Measurements from ENCODE around the gene SPNS2. TPM values are rescaled to one million over a fixed set of nuclear protein-coding genes. Genes with fewer than 3 reads are reported as not detected.

Gene SPNS2
- total RNA-seq, 2 donors from 2014 or later = 7.2 to 16.8 TPM

DNA sequence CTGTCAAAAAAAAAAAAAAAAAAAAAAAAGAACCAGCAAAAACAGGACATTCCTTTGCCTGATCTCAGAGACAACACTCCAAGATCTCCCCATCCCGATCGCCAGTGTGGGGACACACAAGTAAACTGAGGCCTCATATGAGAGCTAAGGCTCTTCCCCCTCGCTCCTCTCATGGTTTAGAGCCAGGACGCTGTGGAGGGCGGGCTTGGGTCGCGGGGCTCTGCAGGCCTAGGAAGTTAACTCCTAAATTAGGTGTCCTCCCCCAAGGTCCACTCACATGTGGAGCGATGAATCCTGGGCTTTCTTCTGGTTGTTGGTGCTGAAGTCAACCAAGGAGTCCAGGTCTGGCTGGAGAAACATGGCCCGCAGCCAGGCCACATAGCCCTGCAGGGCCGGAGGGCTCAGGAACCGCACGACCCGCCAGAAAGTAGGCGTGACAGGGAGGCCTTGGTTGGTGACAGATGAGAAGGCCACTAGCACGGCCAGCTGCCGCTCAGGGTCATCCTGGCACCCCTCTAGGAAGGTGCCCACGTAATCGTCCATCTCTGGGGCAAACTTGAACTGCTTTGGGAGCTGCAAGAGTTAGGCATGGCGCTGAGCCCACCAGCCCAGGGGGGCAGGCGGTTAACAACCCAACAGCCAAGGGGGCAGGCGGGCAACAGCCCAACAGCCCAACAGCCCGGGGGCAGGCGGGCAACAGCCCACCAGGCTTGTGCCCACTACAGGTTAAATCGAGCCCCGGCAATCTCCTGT is 51.3 kb downstream of the SPNS2 start:
- DNase-seq (ENCODE audit: low spot score) = no peak
- Histone ChIP-seq H3K36me3 (peaks cover 68% of the 10 kb centered on the region), H3K27me3 (no peaks in the 10 kb centered on the region), H3K9me3 (no peaks in the 10 kb centered on the region), H3K4me1 (peaks cover 0 to 13% of the 10 kb centered on the region in 2 donors), H3K27ac (no peak overlapping the region), H3K4me3 (no peak overlapping the region)
- TF ChIP-seq, protein P1, sequence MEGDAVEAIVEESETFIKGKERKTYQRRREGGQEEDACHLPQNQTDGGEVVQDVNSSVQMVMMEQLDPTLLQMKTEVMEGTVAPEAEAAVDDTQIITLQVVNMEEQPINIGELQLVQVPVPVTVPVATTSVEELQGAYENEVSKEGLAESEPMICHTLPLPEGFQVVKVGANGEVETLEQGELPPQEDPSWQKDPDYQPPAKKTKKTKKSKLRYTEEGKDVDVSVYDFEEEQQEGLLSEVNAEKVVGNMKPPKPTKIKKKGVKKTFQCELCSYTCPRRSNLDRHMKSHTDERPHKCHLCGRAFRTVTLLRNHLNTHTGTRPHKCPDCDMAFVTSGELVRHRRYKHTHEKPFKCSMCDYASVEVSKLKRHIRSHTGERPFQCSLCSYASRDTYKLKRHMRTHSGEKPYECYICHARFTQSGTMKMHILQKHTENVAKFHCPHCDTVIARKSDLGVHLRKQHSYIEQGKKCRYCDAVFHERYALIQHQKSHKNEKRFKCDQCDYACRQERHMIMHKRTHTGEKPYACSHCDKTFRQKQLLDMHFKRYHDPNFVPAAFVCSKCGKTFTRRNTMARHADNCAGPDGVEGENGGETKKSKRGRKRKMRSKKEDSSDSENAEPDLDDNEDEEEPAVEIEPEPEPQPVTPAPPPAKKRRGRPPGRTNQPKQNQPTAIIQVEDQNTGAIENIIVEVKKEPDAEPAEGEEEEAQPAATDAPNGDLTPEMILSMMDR (IDR thresholded peaks at IDR 0.05) = no peak

DNA sequence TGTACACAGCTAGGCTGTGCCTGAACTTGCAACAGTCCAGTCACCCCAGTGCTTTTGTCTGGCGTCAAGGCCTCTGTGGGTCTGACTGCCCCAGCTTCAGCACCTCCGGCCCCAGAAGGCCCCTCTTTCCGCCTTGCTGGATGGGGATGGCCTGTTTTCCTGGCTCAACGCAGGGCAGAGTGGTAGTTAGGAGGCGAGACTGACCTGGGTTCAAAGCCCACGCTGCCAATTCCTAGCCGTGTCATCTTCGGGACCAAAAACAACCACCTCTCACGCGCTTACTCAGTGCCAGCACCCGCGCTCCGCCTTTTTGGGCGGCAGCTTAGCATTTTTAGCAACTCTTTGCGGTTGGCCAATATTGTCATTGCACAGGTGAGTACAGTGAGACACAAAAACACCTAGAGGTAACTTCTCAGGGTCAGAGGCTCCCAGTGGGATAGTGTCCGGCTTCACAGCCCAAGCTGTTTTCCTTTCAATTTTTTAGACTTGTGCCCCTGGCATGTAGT is 51.9 kb downstream of the SPNS2 start:
- H3K27ac ChIP-seq = no peak overlapping the region
- DNase-seq (ENCODE audit: low spot score) = no peak
- H3K4me1 ChIP-seq = peaks cover 0 to 15% of the 10 kb centered on the region in 2 donors
- H3K27me3 ChIP-seq = no peaks in the 10 kb centered on the region
- no peak overlapping the region for H3K4me3 ChIP-seq
- H3K9me3 ChIP-seq = no peaks in the 10 kb centered on the region
- peaks cover 67% of the 10 kb centered on the region for H3K36me3 ChIP-seq
- TF ChIP-seq, protein P1 (IDR thresholded peaks at IDR 0.05) = no peak

DNA sequence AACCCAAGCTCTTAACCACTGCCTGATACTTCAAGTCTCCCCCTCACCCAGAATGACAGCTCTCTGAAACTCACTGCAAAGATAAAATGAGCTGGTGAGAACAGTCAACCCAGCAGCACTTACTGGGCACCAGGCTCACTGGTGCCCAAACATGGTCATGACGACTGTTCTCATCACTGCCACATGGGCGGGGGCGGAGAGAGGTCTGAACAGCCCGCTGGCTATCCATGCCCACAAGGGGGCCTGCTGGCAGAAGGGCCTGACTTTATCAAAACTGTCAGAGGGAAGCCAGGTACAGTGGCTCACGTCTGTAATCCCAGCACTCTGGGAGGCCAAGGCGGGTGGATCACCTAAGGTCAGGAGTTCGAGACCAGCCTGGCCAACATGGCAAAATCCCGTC is 52.5 kb downstream of the SPNS2 start:
- DNase-seq (ENCODE audit: low spot score) = no peak
- Histone ChIP-seq H3K4me1 (peaks cover 0 to 20% of the 10 kb centered on the region in 2 donors), H3K27ac (no peak overlapping the region), H3K9me3 (no peaks in the 10 kb centered on the region), H3K4me3 (no peak overlapping the region), H3K27me3 (no peaks in the 10 kb centered on the region), H3K36me3 (peaks cover 67% of the 10 kb centered on the region)
- TF ChIP-seq, protein P1 (IDR thresholded peaks at IDR 0.05) = no peak

DNA sequence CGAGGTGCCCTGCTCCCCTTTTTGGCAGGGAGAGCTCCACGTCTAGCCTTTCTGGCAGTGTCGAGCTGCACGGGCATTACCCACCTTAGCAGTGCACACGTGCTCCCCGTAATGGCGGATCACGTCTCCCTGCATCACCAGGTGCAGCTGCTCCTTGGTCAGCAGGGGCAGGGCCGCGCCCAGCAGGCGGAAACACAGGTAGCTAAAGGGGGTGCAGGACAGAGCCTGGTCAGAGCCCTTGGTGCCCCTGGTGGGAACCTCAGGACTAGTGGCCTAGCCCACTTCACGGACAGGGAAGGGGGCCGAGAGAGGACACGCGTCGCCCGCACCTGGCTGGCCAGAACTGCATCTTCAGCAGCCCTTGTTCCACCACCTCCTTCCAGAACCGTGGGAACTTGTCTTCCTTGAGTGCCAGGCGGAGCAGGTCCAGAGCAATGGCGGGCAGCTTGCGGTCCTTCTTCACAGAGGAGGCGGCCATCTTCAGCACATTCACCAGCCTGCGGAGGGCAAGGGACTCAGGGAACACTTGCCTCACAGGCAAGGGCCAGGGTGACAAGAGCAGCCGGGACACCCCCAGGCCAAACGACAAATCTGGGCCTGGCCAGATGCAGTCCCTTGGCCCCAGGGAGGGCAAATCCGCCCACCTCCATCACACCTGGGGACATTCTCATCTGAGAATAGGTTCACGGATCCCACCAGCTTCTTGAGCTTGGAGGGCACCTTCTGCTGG is 53.3 kb downstream of the SPNS2 start:
- Histone ChIP-seq H3K36me3 (peaks cover 61% of the 10 kb centered on the region), H3K9me3 (no peaks in the 10 kb centered on the region), H3K4me3 (no peak overlapping the region), H3K4me1 (peaks cover 0 to 22% of the 10 kb centered on the region in 2 donors), H3K27ac (no peak overlapping the region), H3K27me3 (no peaks in the 10 kb centered on the region)
- DNase-seq (ENCODE audit: low spot score) = no peak
- TF ChIP-seq, protein P1 (IDR thresholded peaks at IDR 0.05) = no peak

DNA sequence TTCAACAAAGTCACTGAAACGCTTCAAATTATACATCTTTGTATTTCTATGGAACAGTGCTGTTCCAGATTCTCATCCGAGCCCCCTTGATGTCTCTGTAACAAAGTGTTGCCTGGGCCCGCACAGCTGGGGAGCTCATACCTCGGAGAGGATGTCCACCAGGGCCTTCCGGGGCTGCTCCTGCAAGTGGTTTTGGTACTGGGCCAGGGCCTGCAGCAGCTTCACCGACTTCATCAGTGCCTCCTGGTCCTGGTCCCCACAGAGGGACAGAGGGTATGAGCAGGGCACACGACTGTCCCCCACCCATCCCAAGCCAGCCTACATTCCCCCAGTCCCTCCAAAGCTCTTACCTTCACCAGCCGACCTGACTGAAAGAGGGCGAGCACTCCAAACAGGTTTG is 55.0 kb downstream of the SPNS2 start:
- TF ChIP-seq, protein P1 (IDR thresholded peaks at IDR 0.05) = no peak
- Histone ChIP-seq H3K27me3 (no peaks in the 10 kb centered on the region), H3K4me1 (peaks cover 0 to 22% of the 10 kb centered on the region in 2 donors), H3K4me3 (no peak overlapping the region), H3K36me3 (peaks cover 44% of the 10 kb centered on the region), H3K27ac (no peak overlapping the region), H3K9me3 (no peaks in the 10 kb centered on the region)
- DNase-seq (ENCODE audit: low spot score) = no peak

Data from right atrium auricular region (tissue), 2 donors.